Measurements from ENCODE around the gene STKLD1.

STKLD1 gene

DNA sequence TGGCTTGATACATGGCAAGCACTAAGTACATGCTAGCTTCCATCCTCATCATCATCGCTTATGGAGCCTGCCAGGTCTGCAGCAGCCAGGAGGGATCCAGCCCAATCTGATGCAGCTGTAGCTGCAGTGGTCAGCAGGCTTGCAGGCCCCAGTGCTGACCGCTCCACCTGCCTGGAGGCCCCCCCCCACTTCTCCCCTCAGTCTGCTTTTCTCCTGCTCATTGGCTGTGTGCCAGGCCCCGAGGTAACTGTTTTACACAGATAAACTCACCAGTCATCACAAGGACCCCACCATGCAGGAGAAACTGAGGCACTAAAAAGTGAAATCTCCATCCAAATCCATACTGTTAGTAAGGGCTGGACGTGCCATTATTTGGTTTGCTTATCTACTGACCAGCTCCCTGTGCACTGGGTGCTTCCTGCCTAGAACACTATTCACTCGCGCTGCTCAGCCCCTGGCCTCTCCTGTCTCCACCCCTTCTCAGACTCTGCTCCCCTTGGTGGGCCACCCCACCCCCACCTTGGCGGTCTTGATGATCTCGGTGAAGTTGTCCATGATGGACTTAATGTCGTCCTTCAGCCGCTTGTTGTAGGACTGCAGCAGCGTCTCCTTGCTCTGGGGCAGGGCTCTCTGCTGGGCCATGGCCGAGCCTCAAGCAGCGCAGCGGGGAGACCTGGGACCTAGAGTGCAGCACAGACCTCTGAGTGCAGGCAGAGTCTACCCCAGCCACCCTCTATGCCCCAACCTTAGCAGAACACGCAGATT lies 30.0 kb upstream of the STKLD1 start:
- DNase-seq, result no peak

DNA sequence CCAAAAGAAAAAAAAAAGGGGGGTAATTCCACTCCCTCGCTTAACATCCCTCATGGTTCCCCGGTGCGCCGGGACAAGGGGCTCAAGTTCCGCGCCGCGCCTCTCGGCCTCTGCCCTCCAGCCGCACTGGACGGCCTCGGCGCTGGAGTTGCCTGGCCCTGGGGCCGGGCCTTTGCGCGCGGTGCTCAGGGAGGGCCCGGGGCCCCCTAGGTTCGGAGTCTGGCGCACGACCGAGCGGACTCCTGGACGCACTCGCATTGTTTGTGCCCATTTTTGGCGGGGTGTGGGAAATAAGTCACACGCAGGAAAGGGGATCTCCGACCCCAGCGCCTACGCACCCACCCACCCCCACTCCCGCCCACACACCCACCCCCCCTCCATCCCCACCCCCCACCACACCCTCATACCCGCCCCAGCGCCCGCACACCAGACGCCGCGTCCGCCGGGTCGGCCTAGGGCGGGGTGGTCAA lies 28.6 kb upstream of the STKLD1 start:
- DNase-seq, result no peak

DNA sequence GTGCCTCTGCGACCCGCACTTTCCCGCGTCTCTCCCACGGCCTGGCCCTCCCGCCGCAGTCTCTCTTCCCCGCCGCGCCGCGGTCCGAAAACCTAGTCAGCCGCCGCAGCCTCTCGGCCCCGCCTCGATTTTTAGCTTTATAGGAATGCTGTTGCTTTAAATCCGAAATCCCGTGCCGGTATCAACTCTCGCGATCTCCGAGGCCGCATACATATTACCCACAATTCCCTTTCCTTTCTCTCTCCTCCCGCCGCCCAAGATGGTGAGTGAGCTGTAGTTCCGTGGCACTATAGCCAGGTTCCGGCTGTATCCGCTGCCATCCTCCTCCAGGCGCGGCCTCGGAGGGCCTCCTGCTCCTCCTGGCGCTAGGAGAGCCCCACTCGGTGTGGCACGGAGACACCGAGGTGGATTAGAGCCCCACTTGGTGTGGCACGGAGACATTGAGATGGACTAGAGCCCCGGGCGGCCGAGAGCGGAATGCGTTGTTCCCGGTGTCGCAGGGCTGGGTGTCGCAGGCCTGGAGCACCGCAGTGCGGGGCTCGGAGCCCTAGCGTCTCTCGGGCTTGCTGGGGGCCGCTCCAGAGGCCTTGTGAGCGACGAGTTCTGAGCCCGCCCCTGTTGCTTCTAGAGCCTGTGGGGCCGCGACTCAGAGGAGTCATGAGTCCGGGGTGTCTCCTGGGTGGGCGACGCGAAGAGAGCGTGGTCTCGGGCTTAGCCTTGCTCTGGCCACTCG lies 28.0 kb upstream of the STKLD1 start, which contains the start of the genes MED22 and RPL7A:
Gene MED22, minus strand, starts transcription at position 147 of the 733 bp plus-strand sequence. CDS start 1,469 bp downstream, outside the sequence.
Gene RPL7A, plus strand, starts transcription at position 234 of the 733 bp plus-strand sequence. Its CDS starts 26 bp downstream, at position 260.
- DNase-seq, result peak; percentile 82

DNA sequence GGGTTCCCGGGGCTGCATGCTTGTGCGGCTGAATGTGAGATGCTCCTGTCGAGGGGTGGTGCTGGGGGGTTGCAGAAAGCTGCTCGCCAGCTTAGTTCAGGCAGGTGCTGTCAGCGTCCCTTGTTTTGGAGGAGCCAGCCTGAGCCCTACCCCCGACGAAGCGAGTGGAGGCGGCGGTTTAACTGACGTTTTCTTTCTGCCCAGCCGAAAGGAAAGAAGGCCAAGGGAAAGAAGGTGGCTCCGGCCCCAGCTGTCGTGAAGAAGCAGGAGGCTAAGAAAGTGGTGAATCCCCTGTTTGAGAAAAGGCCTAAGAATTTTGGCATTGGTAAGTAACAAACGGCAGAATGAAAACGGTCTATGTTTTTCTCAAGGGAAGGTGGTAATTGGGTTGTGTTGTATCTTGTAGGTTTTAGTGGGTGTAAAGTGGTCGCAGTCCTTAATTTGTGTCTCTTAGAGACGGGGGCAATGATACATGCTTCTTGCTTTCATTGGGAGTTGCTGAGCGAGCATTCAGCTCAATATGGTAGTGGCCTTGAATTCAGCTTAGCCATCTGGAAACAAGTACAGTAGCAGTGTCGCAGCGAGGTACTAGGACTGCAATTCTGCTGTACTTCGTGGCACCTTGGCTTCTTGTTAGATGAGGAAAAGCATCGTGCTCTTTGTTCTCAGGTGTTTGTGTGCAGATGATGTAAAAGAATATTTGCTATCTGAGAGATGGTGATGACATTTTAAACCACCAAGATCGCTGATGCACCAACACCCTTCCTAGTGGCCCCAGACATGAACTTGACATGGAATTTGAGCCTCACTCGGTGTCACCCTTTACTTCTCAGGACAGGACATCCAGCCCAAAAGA lies 27.2 kb upstream of the STKLD1 start:
- DNase-seq, result no peak

DNA sequence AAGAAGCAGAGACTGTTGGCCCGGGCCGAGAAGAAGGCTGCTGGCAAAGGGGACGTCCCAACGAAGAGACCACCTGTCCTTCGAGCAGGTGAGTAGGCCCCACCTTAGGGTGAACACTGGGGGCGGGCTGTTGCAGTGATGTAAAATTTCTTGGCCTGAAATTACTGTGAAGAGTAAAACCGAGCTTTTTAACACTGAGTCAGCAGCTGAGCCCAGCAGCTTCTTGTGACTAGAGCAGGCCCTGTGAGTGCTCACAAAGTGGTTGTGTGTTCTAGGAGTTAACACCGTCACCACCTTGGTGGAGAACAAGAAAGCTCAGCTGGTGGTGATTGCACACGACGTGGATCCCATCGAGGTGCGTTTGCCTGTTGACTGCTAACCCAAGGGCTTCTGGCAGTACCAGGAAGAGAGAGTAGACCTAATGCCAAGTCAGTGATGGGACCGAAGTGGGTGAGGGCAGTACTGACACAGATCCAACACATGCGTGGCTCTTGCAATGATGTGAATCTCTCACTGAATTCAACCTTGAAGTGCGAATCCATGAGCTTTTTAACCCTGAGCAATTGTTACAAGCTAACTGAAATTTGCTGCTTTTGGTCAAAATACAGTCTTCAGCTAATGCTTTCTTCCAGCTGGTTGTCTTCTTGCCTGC lies 26.1 kb upstream of the STKLD1 start:
- DNase-seq, result no peak

DNA sequence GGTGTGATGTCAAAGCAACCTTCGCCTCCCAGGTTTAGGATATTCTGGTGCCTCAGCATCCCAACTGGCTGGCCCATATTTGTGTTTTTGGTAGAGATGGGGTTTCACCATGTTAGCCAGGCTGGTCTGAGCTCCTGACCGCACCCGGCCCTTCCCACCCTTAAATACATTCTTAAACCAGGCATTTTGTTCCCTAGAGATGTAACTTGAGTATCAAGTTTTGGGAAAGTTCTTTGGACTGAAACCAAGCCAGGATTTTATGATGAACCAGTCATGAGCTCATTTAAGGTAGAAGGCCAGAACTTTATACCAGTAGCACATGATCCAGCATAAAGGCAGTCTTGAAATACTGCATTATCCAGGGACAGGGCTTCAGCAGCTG lies 24.6 kb upstream of the STKLD1 start:
- no peak for DNase-seq

DNA sequence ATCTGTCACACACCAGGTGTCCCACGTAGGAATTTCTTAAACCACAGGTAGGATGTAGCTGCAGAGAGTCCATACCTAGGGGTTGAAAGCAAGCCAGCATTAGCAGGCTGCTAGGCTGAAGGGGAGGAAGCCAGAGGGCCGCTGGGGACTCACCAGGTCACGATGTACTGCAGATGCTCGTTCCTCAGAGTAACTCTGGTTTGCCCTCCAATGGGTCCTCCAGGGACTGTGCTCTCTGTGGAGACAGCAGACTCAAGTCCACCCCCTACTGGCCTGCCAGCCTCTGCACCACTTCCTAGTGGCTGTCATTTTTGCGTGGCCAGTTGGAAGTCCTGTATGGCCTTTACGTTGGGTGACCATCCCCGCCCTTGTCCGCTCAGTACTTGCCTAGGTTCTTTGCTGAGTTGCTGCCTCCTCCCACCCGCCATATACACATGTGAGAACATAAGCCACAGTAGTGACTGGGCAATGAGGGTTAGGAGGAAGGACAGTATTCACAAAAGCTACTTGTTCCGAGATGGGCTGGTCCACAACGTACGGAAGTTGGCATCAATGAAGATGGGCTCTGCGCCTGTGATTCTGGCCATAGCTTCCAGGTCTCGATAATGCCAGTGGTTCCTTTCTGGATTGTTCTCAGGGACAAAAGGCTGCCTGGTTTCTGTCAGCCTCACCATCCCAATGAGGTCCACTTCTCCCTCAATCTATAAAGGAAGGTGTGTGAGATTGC lies 24.1 kb upstream of the STKLD1 start:
- DNase-seq, result peak; percentile 44

DNA sequence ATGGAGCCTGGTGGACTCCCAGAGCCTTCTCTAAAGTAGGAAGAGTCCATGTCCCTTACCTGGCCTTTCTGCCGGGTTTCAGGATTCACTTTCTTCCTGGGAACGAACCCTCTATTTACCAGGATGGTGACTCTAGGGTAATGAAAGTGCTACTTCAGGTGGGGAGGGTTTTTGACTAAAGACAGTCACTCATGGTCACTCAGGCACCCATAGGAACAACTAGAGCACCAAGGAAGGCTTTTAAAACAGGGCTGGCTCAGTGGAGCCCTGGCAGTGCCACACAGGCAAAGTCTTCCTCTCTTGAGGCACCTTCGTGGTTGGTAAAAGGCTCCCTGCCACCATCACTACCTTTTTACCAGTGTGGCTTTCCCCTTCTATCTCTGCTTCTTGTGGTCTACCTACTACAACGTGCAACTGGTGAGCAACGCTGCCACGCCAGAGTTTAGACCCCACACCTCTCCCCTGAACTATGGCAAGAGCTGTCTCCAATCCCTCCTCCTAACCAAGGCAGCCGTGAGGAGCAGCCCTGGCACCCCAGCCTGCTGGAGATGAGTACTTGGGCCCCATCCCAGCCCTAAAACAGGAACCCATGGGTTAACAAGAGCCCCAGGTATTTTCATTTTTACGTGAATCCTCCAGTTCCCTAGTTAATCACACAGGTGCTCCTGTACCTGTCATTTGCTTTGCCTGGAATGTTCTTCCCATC lies 23.4 kb upstream of the STKLD1 start:
- no peak for DNase-seq

DNA sequence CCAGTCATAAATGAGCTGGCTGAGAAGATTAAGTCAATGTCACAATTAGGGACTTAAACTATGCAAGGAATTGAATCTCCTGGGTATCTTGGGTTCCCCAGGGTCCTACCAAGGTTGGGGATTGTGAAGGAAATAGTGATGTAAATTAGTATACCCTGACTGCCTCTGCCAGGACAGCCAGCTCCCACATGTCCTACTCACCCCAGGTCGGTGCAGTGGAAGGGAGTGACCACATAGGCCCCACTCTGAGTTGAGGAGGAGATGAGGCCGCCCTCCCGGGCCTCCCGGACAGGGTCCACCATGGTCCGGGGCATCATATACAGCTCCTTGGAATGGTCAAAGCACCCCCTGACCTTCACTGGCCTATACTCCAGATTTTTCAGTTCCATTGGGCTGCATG lies 22.6 kb upstream of the STKLD1 start:
- no peak for DNase-seq

DNA sequence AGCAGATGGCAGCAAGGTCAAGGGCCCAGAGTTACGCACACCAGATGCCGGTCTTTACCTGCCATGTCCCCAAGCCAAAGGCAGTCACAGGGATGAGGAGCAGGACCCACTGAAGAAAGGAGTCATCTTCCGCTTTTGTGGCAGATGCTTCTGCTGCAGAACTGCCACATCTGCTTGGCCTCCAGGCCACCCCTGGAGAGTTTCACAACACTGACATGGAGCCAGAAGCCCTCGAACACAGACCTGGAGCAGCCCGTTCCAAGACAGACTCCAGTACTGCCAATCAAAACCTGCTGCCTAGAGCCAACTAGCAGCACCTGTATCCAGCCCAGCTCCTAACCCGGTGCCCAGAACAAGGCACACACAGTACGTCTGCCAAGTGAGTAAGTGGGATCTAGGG lies 21.4 kb upstream of the STKLD1 start:
- DNase-seq, result peak; percentile 39

DNA sequence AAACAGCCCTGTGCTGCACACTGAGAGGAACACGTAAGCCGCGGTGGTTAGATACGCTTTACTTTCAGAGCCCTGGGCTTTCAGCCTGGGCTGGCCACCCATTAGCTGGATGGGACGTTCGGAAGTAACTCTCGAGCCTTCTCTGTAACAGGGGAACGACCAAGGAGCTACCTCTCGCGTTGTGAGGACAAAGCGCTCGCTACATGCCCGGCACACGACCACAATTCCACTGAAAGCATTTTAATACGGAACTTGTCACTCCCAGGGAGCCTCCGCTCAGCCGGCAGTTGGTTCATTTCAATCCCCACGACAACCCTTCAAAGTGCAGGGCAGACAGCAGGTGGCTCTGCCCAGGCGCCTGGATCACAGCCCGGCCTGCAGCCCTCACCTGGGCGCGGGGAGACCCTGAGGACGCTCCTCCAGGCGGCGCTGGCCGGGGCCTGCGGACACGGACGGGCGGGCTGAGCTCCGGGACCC lies 20.2 kb upstream of the STKLD1 start:
- DNase-seq, result no peak

DNA sequence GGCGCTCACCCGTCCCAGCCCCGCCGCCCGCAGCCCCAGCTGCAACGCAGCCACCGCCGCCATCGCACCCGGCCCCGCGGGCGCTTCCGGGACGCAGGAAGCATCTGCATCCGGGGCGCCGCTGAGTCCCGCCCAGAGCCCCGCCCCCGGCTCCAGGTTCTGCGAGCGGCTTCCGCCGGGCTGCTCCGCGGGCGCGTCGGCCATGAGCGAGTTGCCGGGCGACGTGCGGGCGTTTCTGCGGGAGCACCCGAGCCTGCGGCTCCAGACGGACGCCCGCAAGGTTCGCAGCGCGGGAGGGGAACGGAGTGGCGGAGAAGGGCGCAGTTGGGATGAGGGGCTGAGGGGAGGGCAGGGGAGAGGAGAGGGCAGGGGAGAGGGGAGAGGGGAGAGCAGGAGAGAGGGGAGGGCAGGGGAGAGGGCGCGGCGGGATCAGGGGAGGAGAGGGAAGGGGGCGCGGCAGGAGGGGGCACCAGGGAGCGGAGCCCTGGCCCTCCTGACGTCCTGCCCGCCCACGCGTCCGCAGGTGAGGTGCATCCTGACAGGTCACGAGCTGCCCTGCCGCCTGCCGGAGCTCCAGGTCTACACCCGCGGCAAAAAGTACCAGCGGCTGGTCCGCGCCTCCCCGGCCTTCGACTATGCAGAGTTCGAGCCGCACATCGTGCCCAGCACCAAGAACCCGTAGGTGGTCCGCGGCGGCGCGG lies 19.6 kb upstream of the STKLD1 start, which contains the start of the genes SURF1 and SURF2:
Gene SURF1, minus strand, starts transcription at position 97 of the 701 bp plus-strand sequence. Its CDS starts 34 bp downstream, at position 63.
Gene SURF2, plus strand, starts transcription at position 160 of the 701 bp plus-strand sequence. Its CDS starts 43 bp downstream, at position 203.
- DNase-seq, result no peak

DNA sequence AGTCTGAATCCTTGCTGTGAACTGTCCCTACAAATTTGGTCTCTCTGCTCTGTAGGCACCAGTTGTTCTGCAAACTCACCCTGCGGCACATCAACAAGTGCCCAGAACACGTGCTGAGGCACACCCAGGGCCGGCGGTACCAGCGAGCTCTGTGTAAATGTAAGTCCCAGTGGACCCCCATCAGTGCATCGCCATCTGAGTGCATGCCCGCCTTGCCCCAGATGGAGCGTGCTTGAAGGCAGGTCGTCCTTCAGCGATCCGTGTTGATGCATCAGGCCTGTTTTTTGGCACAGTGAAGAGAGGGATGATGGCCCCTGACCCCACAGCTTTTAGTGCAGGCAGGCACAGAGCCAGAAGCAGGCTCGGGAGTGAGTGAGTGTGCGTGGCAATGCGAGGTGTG lies 18.5 kb upstream of the STKLD1 start:
- no peak for DNase-seq

DNA sequence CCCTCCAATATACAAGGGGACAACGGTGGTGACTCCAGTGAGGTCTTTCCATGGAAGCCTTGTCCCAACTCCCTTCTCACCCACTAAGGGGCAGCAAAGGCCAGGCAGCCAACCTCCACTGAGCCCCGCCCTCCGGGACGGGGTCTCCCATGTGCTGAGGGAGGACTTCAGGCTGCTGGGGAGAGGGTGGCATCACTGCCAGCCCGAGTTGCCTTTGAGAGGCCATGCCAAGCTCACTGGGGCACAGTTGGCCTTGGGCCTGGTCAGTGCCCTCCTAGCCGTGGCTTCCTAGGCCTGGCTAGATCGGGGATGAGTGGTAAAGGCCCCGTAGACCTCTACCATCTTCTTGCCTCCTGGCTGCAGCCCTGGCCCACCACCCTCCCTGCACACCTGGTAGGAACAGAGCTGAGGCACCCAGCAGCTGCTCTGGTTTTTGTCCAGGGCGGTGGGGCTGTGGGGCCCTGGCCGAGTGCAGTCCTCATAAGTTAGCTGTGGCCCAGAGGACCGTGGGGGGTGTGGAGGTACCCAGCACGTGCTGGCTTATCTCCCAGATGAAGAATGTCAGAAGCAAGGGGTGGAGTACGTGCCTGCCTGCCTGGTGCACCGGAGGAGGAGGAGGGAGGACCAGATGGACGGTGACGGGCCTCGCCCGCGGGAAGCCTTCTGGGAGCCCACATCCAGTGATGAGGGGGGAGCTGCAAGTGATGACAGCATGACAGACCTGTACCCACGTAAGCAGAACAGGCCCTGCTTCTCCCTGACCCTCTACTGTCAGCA lies 16.6 kb upstream of the STKLD1 start:
- DNase-seq, result no peak

DNA sequence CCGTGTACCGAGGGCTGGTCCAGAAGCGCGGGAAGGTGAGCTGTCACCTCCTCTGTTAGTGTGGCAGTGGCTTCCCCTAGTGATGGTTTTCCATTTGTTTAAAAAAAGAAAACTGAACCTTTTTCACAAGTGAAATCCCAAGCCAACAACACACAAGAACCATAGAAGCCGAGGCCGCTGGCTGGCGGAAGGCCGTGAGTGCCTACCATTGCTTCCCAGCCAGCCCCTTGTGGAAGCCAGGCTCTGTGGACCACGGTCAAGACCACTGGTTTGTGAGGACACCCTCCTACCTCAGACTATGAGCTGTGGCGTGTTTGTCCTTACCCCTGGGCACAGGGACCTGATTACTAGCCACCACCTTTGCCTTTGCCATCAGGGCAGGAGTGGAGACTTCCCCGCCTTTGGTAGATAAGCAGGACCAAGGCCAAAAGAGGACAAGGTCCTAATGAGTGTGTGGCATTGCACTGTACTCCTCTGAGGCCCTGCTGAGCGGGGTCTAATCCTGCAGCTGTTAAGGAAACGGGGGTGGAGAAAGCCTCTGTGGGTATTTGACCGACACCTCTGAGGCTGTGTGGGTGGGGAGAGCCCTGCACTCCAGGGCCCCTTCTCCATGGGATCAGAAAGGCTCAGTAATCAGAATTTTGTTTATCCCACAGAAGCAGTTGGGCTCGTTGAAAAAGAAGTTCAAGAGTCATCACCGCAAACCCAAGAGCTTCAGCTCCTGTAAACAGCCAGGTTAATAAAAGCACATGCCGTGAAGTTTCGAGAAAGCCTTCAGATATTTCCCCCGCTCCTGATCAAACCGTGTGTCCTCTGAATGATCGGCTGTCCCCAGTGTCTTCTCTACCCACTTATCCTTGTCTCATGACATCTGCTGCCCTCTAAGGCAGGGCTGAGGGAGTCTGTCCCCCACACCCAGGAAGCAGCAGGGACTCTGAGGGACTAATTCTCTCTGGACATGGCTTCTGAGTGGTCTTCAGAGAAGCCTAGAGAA lies 15.5 kb upstream of the STKLD1 start:
- DNase-seq, result no peak

DNA sequence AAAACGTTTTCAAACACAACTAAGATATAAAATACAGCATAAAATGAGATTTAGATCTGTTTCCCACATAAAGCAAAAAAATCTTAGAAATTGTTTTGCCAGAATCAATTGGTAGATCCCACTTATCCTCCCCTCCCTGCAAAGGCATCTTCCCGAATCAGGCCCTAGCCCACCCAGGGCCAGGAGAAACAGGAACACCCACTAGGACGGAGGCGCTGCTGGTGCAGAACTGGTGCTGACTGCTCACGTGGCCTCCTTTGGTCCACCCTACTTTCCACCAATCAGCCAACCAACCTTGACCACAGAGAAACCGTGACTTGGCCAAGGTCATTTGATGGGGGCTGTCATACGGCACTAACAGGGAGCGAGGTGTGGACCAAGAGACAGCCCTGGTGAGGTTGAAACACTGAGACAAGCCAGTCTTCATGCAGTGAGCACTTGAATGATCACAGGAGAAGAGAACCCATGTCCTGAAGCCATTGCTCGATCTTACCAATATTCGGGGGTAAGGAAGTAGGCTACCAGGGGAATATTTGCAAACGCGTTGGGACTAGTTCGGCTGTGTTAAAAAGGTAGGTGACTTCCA lies 14.6 kb upstream of the STKLD1 start:
- no peak for DNase-seq

DNA sequence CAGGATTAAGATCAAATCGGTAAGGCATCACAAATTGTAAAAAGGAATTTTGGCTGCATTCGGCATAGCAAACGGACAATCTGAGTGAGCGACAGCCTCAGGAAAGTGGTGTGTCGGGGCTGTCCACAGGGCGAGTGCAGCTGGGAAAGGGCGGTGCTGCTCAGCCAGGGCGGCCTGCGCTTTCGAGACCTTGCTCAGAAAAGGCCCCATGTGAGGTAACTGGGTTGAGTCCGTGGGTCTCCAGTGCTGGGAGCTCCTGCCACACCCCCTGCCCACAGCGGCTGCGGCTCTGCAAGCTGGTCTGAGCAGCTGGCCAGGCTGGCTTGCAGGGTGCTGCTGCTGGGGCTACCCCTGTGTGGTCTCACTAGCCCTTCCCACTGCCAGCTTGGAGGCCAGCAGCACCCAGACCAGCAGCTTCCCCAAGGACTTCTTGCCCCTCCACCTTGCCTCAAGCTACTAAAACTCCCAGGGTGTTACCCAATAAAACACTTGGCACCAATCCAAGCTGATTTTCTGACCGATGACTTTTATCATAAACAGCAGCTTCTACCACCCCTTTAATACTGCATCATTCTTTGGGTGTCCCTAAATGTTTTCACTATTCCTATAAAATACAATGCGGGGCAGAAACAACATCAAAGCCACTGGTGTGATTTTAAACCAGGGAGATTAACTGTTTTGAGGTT lies 13.7 kb upstream of the STKLD1 start:
- DNase-seq, result no peak

Data from GF-D8 (cell line).